Muscle of leg (tissue), 11 donors: Measurements from ENCODE around the gene MAML3. TPM values are rescaled to one million over a fixed set of nuclear protein-coding genes. Genes with fewer than 3 reads are reported as not detected.

Source experiments
- DNase-seq: peaks from one replicate; pipeline ENCODE4 v3.0.0; 2013
- H3K27ac ChIP-seq: one replicate; pipeline ENCODE4 v1.5.1; 2013; ENCODE audit warnings: mild to moderate bottlenecking, low read length, control low read depth
- H3K27me3 ChIP-seq: one replicate; pipeline ENCODE4 v1.6.1; 2013; ENCODE audit warnings: low read length; ENCODE audit not compliant: control insufficient read depth, insufficient read depth
- H3K36me3 ChIP-seq: one replicate; pipeline ENCODE4 v1.6.1; 2013; ENCODE audit warnings: low read length; ENCODE audit not compliant: control insufficient read depth, insufficient read depth
- H3K4me1 ChIP-seq: one replicate; pipeline ENCODE4 v1.6.1; 2013; ENCODE audit warnings: low read length; ENCODE audit not compliant: control insufficient read depth, insufficient read depth
- H3K4me3 ChIP-seq: one replicate; pipeline ENCODE4 v1.5.1; 2013; ENCODE audit warnings: low read length, control low read depth
- H3K9me3 ChIP-seq: replicated peaks from 2 replicates; pipeline ENCODE4 v1.6.1; 2013; ENCODE audit warnings: low read depth, low read length; ENCODE audit not compliant: control insufficient read depth
- WGBS: methylation state at CpG from one replicate; pipeline ENCODE4 v1.1.5; 2013; ENCODE audit warnings: missing lambda C conversion rate; ENCODE audit not compliant: insufficient coverage; 5-methylcytosine and 5-hydroxymethylcytosine counted together
- polyA plus RNA-seq, 8 donors: library from polyadenylated mRNA; unstranded; fragments of 120-200 nt; gene quantifications; one replicate each; pipeline versions ENCODE4 v1.2.1 to v1.2.3, GENCODE V29; 2013; ENCODE audit warnings: inconsistent platforms in 1 of 8, low replicate concordance in 1 of 8; ENCODE audit not compliant: insufficient read length in 8 of 8, insufficient read depth in 1 of 8
- total RNA-seq: library from RNA; stranded (reverse); fragments of 120-200 nt; gene quantifications from one replicate; pipeline ENCODE4 v1.2.4, GENCODE V29; 2013

Gene MAML3
- total and polyA plus RNA-seq, 9 donors, result 3.0 to 5.5 (median 5.0) TPM

GRCh38 chr4:140038031-140038533, 115.9 kb downstream of the MAML3 start:
- Histone ChIP-seq H3K4me1 (no peaks in the 10 kb centered on the region), H3K9me3 (no peaks in the 10 kb centered on the region), H3K36me3 (no peaks in the 10 kb centered on the region), H3K27me3 (peaks cover 2% of the 10 kb centered on the region), H3K4me3 (no peak overlapping the region), H3K27ac (no peak overlapping the region)
- DNase-seq, result no peak
- WGBS, result 29% methylated on average over 1 of the region's 3 CpGs

GRCh38 chr4:140037353-140038030, 116.5 kb downstream of the MAML3 start:
- DNase-seq, result no peak
- peaks cover 2% of the 10 kb centered on the region for H3K27me3 ChIP-seq
- no peaks in the 10 kb centered on the region for H3K9me3 ChIP-seq
- no peaks in the 10 kb centered on the region for H3K4me1 ChIP-seq
- H3K27ac ChIP-seq, result no peak overlapping the region
- WGBS, result 70% methylated on average over 2 of the region's 6 CpGs
- H3K4me3 ChIP-seq, result no peak overlapping the region
- H3K36me3 ChIP-seq, result no peaks in the 10 kb centered on the region

- no peak for DNase-seq
- Histone ChIP-seq H3K9me3 (no peaks in the 10 kb centered on the region), H3K4me1 (no peaks in the 10 kb centered on the region), H3K36me3 (no peaks in the 10 kb centered on the region), H3K27ac (no peak overlapping the region), H3K4me3 (no peak overlapping the region), H3K27me3 (peaks cover 2% of the 10 kb centered on the region)
- 61% methylated on average over 2 of the region's 2 CpGs for WGBS
Measured at GRCh38 chr4:140031706-140032105, 122.3 kb downstream of the MAML3 start.

- no peaks in the 10 kb centered on the region for H3K4me1 ChIP-seq
- no peak overlapping the region for H3K4me3 ChIP-seq
- WGBS, result no CpG with 5 or more reads among the region's 6 CpGs
- no peak for DNase-seq
- H3K36me3 ChIP-seq, result no peaks in the 10 kb centered on the region
- H3K27me3 ChIP-seq, result peaks cover 2% of the 10 kb centered on the region
- H3K9me3 ChIP-seq, result no peaks in the 10 kb centered on the region
- H3K27ac ChIP-seq, result no peak overlapping the region
Measured at GRCh38 chr4:140031061-140031460, 122.9 kb downstream of the MAML3 start.

DNA sequence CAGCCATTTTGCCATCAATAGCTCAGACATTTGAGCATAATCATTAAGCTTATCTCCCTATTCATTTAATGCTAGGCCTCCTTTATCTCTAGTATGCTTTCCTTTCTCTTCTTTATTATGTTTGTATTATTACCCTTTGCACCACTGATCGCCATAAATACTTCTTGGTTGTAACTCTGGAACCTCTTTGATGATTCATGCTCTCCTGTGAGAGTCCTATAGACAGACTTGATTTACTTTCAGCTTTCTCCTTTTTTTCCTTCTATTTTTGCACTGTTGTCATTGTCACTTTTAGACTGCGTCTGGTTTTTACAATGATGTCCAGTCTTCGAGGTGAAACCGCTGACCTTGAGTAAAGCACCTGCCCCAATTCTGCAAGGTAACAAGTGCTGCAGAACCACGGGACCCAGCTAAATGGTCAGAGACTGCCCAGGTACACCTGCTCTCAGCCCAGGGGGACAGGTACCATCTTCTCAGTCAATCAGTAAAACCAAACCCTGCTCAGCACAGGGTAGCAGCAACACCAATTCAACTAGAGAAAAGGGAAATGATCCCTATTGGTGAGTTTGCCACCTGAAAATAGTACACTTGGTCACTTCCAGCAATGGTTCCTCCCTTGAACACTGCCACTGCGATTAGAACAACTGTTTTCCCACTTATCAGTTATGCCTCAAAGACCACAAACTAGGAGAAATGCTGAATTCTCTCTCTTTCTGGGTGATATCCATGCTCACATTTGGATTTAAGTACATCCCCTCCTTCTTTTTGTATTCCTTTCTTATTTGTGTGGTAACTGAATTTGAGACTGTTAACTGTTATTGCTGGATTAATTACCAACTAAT, 125.1 kb downstream of the MAML3 start:
- WGBS, result 66% methylated on average over 5 of the region's 6 CpGs
- Histone ChIP-seq H3K27ac (no peak overlapping the region), H3K9me3 (no peaks in the 10 kb centered on the region), H3K4me1 (no peaks in the 10 kb centered on the region), H3K27me3 (peaks cover 2% of the 10 kb centered on the region), H3K36me3 (no peaks in the 10 kb centered on the region), H3K4me3 (no peak overlapping the region)
- DNase-seq, result no peak

- no CpG with 5 or more reads among the region's 1 CpG for WGBS
- no peak for DNase-seq
- no peak overlapping the region for H3K4me3 ChIP-seq
- H3K36me3 ChIP-seq, result no peaks in the 10 kb centered on the region
- H3K27me3 ChIP-seq, result no peaks in the 10 kb centered on the region
- H3K9me3 ChIP-seq, result no peaks in the 10 kb centered on the region
- no peaks in the 10 kb centered on the region for H3K4me1 ChIP-seq
- H3K27ac ChIP-seq, result no peak overlapping the region
Measured at GRCh38 chr4:140028101-140028500, 125.9 kb downstream of the MAML3 start.

DNA sequence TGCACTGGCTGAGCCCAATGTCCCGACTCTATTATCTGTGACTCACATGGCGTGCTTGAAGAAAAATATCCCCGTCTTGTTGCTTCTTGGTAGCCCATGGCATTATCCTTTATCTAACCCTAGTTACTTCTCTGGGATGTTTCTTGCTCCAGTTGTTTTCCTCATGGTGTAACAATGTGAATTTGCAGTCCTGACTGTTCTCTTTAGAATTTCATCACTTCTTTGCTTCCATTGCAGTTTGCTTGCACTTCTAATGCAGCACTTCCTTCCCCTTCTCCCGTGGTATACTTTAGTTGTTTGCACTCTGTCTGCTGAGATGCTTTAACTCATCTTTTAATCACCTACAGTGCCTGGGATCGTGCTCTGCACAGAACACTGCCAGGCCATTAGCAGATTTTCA, 126.9 kb downstream of the MAML3 start:
- Histone ChIP-seq H3K4me3 (no peak overlapping the region), H3K27ac (no peak overlapping the region), H3K4me1 (no peaks in the 10 kb centered on the region), H3K9me3 (no peaks in the 10 kb centered on the region), H3K27me3 (no peaks in the 10 kb centered on the region), H3K36me3 (no peaks in the 10 kb centered on the region)
- WGBS, result 75% methylated on average over 4 of the region's 5 CpGs
- no peak for DNase-seq

DNA sequence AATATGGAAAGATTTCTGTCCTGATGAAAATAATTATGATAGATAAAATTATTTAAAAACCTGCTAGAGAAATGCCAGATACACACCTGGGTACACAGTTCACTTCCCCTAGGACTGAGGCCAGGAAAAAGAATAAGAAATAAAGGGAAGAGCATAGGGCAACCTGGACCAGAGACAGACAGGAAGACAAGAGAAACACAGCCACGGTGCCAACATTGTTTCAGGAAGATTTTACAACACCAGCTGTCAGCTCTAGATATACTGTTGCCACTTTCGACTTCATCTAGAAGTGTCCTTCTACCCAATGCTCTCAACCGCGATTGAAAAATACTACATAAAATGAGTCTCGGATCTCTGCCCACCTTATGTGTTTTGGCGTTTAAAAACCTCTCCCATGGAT, 128.5 kb downstream of the MAML3 start:
- Histone ChIP-seq H3K4me1 (no peaks in the 10 kb centered on the region), H3K27ac (no peak overlapping the region), H3K4me3 (no peak overlapping the region), H3K9me3 (no peaks in the 10 kb centered on the region), H3K27me3 (no peaks in the 10 kb centered on the region), H3K36me3 (no peaks in the 10 kb centered on the region)
- 76% methylated on average over 4 of the region's 6 CpGs for WGBS
- DNase-seq, result no peak

GRCh38 chr4:140020457-140021361, 133.3 kb downstream of the MAML3 start:
- no peak for DNase-seq
- H3K27me3 ChIP-seq, result no peaks in the 10 kb centered on the region
- no peak overlapping the region for H3K4me3 ChIP-seq
- peak overlapping the region; percentile 6 for H3K27ac ChIP-seq
- WGBS, result no CpG with 5 or more reads among the region's 4 CpGs
- H3K36me3 ChIP-seq, result no peaks in the 10 kb centered on the region
- H3K4me1 ChIP-seq, result no peaks in the 10 kb centered on the region
- peaks cover 1% of the 10 kb centered on the region for H3K9me3 ChIP-seq
